ENCODE results near the gene GRAMD4.

DNA sequence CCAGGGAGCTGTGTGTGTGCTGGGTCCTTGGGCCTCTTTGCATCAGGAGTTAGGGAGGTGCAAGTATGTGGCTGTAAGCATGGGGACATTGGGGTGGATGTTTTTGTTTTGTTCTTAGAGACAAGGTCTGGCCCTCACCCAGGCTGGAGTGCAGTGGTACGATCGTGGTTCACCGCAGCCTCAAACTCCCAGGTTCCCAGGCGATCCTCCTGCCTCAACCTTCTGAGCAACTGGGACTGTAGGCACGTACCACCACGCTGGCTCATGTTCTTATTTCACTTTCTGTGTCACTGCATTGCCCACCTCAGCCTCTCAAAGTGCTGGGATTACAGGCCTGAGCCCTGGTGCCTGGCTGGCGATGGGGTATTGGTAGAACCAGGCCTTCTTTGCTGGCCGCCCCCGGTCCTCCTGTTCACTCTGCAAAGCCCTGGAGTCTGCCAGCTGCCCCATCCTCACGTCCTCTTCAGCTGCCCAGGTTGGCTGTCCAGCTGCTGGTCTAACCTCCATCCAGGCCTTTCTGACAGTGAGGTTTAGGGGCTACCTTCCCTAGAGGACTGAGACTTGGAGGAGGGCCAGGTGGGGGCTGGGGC lies 851 bp upstream of the GRAMD4 start:
- TF ChIP-seq, protein P1, sequence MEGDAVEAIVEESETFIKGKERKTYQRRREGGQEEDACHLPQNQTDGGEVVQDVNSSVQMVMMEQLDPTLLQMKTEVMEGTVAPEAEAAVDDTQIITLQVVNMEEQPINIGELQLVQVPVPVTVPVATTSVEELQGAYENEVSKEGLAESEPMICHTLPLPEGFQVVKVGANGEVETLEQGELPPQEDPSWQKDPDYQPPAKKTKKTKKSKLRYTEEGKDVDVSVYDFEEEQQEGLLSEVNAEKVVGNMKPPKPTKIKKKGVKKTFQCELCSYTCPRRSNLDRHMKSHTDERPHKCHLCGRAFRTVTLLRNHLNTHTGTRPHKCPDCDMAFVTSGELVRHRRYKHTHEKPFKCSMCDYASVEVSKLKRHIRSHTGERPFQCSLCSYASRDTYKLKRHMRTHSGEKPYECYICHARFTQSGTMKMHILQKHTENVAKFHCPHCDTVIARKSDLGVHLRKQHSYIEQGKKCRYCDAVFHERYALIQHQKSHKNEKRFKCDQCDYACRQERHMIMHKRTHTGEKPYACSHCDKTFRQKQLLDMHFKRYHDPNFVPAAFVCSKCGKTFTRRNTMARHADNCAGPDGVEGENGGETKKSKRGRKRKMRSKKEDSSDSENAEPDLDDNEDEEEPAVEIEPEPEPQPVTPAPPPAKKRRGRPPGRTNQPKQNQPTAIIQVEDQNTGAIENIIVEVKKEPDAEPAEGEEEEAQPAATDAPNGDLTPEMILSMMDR (IDR thresholded peaks at IDR 0.05) = no peak
- no peak for TF ChIP-seq EZH2 (IDR thresholded peaks at IDR 0.05; ENCODE audit: borderline replicate concordance, insufficient read depth, low read depth, low read length, poor library complexity, severe bottlenecking)

Measured in B cell (primary cell).